Activated T-cell treated with anti-CD3 and anti-CD28 coated beads for 24 hours (primary cell): ENCODE measurements around the gene LAMA4.

Experiments
- DNase-seq: peaks from one replicate; pipeline ENCODE4 v3.0.0-alpha.2; 2020; ENCODE audit warnings: low read depth

LAMA4 gene

GRCh38 chr6:112081569-112081968 lies 172.8 kb downstream of the LAMA4 start:
- no peak for DNase-seq

GRCh38 chr6:112066606-112067005 lies 187.8 kb downstream of the LAMA4 start:
- DNase-seq, result no peak

GRCh38 chr6:112065426-112065986 lies 188.9 kb downstream of the LAMA4 start:
- no peak for DNase-seq

- no peak for DNase-seq
Observed at GRCh38 chr6:112062966-112063365, 191.4 kb downstream of the LAMA4 start.

GRCh38 chr6:112061605-112062004 lies 192.8 kb downstream of the LAMA4 start:
- DNase-seq, result no peak
